WTC11 (cell line): Measurements from ENCODE around the gene PDE6D. TPM values are rescaled to one million over a fixed set of nuclear protein-coding genes. Genes with fewer than 3 reads are reported as not detected.

ENCODE experiments used
- ATAC-seq: fragments of 200-7000 bp; cut with Tn5 transposase; 2 replicates; pipeline ENCODE4 v1.10.0; 2021; ENCODE audit warnings: mild to moderate bottlenecking, moderate library complexity
- CTCF ChIA-PET: fragments of 300-600 bp; sonication (Branson Sonifier 250); formaldehyde crosslinking; loops from one replicate; lab custom pipeline; 2021; ENCODE audit warnings: antibody characterized with exemption; lab: Charles Lee
- POLR2A ChIA-PET: fragments of 350-600 bp; sonication (Branson Sonifier 250); formaldehyde crosslinking; loops from one replicate; lab custom pipeline; 2021; ENCODE audit warnings: antibody characterized with exemption; lab: Charles Lee
- DNase-seq: peaks from one replicate; pipeline ENCODE4 v3.0.0; 2021; ENCODE audit warnings: low spot score
- H3K27ac Mint-ChIP-seq: 2 replicates; pipeline ENCODE4 v1.8.0; 2021; ENCODE audit warnings: mixed read lengths
- H3K27me3 Mint-ChIP-seq: 2 replicates; pipeline ENCODE4 v1.8.0; 2021; ENCODE audit warnings: low read depth, mild to moderate bottlenecking, moderate library complexity, mixed read lengths
- H3K36me3 Mint-ChIP-seq: 2 replicates; pipeline ENCODE4 v1.8.0; 2021; ENCODE audit warnings: mixed read lengths
- H3K4me1 Mint-ChIP-seq: 2 replicates; pipeline ENCODE4 v1.8.0; 2022; ENCODE audit warnings: mixed read lengths
- H3K4me3 Mint-ChIP-seq: 2 replicates; pipeline ENCODE4 v1.8.0; 2021; ENCODE audit warnings: mild to moderate bottlenecking, moderate library complexity, mixed read lengths
- H3K9me3 Mint-ChIP-seq: 2 replicates; pipeline ENCODE4 v1.8.0; 2021; ENCODE audit warnings: mixed read lengths
- EMX1 ChIP-seq: fragments of 250-450 bp; sonication (Bioruptor Pico); IDR thresholded peaks from 2 replicates; pipeline ENCODE4 v1.8.0; 2021; ENCODE audit warnings: mild to moderate bottlenecking
- ESRRA ChIP-seq: sonication (generic); formaldehyde crosslinking; IDR thresholded peaks from 2 replicates; pipeline ENCODE4 v1.8.1; 2022; ENCODE audit warnings: mild to moderate bottlenecking, missing genetic modification reagents, borderline replicate concordance
- FOXP1 ChIP-seq: sonication (generic); formaldehyde crosslinking; IDR thresholded peaks from 2 replicates; pipeline ENCODE4 v1.8.0; 2022; ENCODE audit warnings: missing genetic modification reagents, mild to moderate bottlenecking, moderate library complexity, borderline replicate concordance
- GABPB1 ChIP-seq: sonication (generic); formaldehyde crosslinking; IDR thresholded peaks from 2 replicates; pipeline ENCODE4 v1.8.1; 2023; ENCODE audit warnings: mild to moderate bottlenecking, missing genetic modification reagents
- GRHL2 ChIP-seq: fragments of 250-450 bp; sonication (Bioruptor Pico); IDR thresholded peaks from 2 replicates; pipeline ENCODE4 v1.8.0; 2022; ENCODE audit warnings: mild to moderate bottlenecking, moderate library complexity; ENCODE audit not compliant: insufficient replicate concordance, severe bottlenecking
- GTF2I ChIP-seq: fragments of 250-450 bp; sonication (Bioruptor Pico); conservative IDR thresholded peaks from 2 replicates; pipeline ENCODE4 v1.4.0; 2021; ENCODE audit warnings: mild to moderate bottlenecking
- KAT7 ChIP-seq: sonication (generic); formaldehyde crosslinking; IDR thresholded peaks from 2 replicates; pipeline ENCODE4 v1.8.1; 2023; ENCODE audit warnings: missing genetic modification reagents, mild to moderate bottlenecking, borderline replicate concordance
- MAX ChIP-seq: sonication (generic); formaldehyde crosslinking; IDR thresholded peaks from 2 replicates; pipeline ENCODE4 v1.8.0; 2022; ENCODE audit warnings: mild to moderate bottlenecking, missing genetic modification reagents
- MXD4 ChIP-seq: fragments of 250-450 bp; sonication (Bioruptor Pico); IDR thresholded peaks from 2 replicates; pipeline ENCODE4 v1.8.0; 2021; ENCODE audit warnings: mild to moderate bottlenecking, moderate library complexity, borderline replicate concordance
- NR2C2 ChIP-seq: sonication (generic); formaldehyde crosslinking; IDR thresholded peaks from 2 replicates; pipeline ENCODE4 v1.8.0; 2022; ENCODE audit warnings: mild to moderate bottlenecking, missing genetic modification reagents
- NR3C1 ChIP-seq: sonication (generic); formaldehyde crosslinking; conservative IDR thresholded peaks from 2 replicates; pipeline ENCODE4 v1.8.1; 2023; ENCODE audit warnings: low read depth, mild to moderate bottlenecking, missing genetic modification reagents
- RELA ChIP-seq: sonication (generic); formaldehyde crosslinking; IDR thresholded peaks from 2 replicates; pipeline ENCODE4 v1.8.1; 2022; ENCODE audit warnings: missing genetic modification reagents, mild to moderate bottlenecking, borderline replicate concordance
- RORB ChIP-seq: fragments of 250-450 bp; sonication (Bioruptor Pico); IDR thresholded peaks from 2 replicates; pipeline ENCODE4 v1.9.0; 2021; ENCODE audit warnings: mild to moderate bottlenecking
- ZBTB21 ChIP-seq: sonication (generic); formaldehyde crosslinking; IDR thresholded peaks from 2 replicates; pipeline ENCODE4 v1.8.1; 2023; ENCODE audit warnings: mild to moderate bottlenecking, missing genetic modification reagents, borderline replicate concordance
- ZBTB43 ChIP-seq: sonication (generic); formaldehyde crosslinking; IDR thresholded peaks from 2 replicates; pipeline ENCODE4 v1.8.1; 2023; ENCODE audit warnings: mild to moderate bottlenecking, missing genetic modification reagents
- ZNF138 ChIP-seq: sonication (generic); formaldehyde crosslinking; conservative IDR thresholded peaks from 2 replicates; pipeline ENCODE4 v1.8.1; 2022; ENCODE audit warnings: mild to moderate bottlenecking, moderate library complexity, missing genetic modification reagents
- ZNF219 ChIP-seq: sonication (generic); formaldehyde crosslinking; IDR thresholded peaks from 2 replicates; pipeline ENCODE4 v1.8.0; 2023; ENCODE audit warnings: missing genetic modification reagents, mild to moderate bottlenecking, borderline replicate concordance
- ZNF281 ChIP-seq: sonication (generic); formaldehyde crosslinking; IDR thresholded peaks from 2 replicates; pipeline ENCODE4 v1.8.0; 2023; ENCODE audit warnings: mild to moderate bottlenecking, missing genetic modification reagents
- ZNF425 ChIP-seq: fragments of 250-450 bp; sonication (Bioruptor Pico); conservative IDR thresholded peaks from 2 replicates; pipeline ENCODE4 v1.9.0; 2021; ENCODE audit warnings: mild to moderate bottlenecking
- total RNA-seq: library from RNA; stranded (reverse); gene quantifications from 3 replicates; pipeline ENCODE4 v1.2.3, GENCODE V29; 2021

PDE6D gene
- total RNA-seq, 1 experiment from 2014 or later: 30.2 TPM

GRCh38 chr2:231716666-231717280 lies 64.3 kb downstream of the PDE6D start:
- CTCF ChIA-PET: interaction anchor here (0.7 to 9.7 kb wide), 11 partner anchors 10 to 175 kb away, joined by 3 to 260 read pairs (median 4); partner anchors contain the start of gene COPS7B
- peaks cover 18% of the 10 kb centered on the region for H3K36me3 Mint-ChIP-seq
- peak; percentile 40; the same call in 1 of the 2 replicates for TF ChIP-seq GABPB1 (CRISPR knock-in tag)
- no peak for TF ChIP-seq GTF2I (CRISPR knock-in tag)
- TF ChIP-seq EMX1: no peak
- no peak for TF ChIP-seq NR2C2 (CRISPR knock-in tag)
- H3K4me3 Mint-ChIP-seq: no peak overlapping the region
- DNase-seq: no peak
- POLR2A ChIA-PET: interaction anchor here (0.5 to 3.4 kb wide), 7 partner anchors 9 to 346 kb away, joined by 3 to 44 read pairs (median 3); partner anchors contain the start of gene PTMA
- H3K27ac Mint-ChIP-seq: 0 out of 2 replicates have a peak overlapping the region, but pooled peaks have one; percentile 23
- H3K4me1 Mint-ChIP-seq: peaks cover 27% of the 10 kb centered on the region
- H3K9me3 Mint-ChIP-seq: no peaks in the 10 kb centered on the region
- no peak for ATAC-seq
- H3K27me3 Mint-ChIP-seq: no peaks in the 10 kb centered on the region; the same call in 1 of the 2 replicates

GRCh38 chr2:231715988-231716616 lies 65.0 kb downstream of the PDE6D start:
- ChIA-PET POLR2A (interaction anchor here (0.5 to 5.2 kb wide), 6 partner anchors 8 to 48 kb away, joined by 3 to 61 read pairs (median 8); partner anchors contain the start of gene PTMA), CTCF (interaction anchor here (1.0 to 9.7 kb wide), 11 partner anchors 15 to 103 kb away, joined by 3 to 260 read pairs (median 26); partner anchors contain the start of gene COPS7B)
- TF ChIP-seq ZBTB43 (CRISPR knock-in tag) (no peak), ZNF281 (CRISPR knock-in tag) (no peak), ZNF138 (CRISPR knock-in tag) (no peak), RELA (CRISPR knock-in tag) (no peak), FOXP1 (CRISPR knock-in tag) (no peak), ZBTB21 (CRISPR knock-in tag) (no peak), GRHL2 (CRISPR knock-in tag) (no peak), MAX (CRISPR knock-in tag) (no peak), ESRRA (CRISPR knock-in tag) (no peak), ZNF219 (CRISPR knock-in tag) (no peak), RORB (CRISPR knock-in tag) (no peak)
- no peak overlapping the region for H3K4me3 Mint-ChIP-seq
- peaks cover 33% of the 10 kb centered on the region for H3K4me1 Mint-ChIP-seq
- H3K36me3 Mint-ChIP-seq: peaks cover 24% of the 10 kb centered on the region
- DNase-seq (no peak), ATAC-seq (no peak)
- H3K27me3 Mint-ChIP-seq: no peaks in the 10 kb centered on the region; the same call in 1 of the 2 replicates
- H3K9me3 Mint-ChIP-seq: no peaks in the 10 kb centered on the region
- peak overlapping the region; percentile 98 for H3K27ac Mint-ChIP-seq

GRCh38 chr2:231715499-231715837 lies 65.6 kb downstream of the PDE6D start:
- Mint-ChIP-seq H3K27ac (peak overlapping the region; percentile 98), H3K9me3 (no peaks in the 10 kb centered on the region), H3K36me3 (peaks cover 28% of the 10 kb centered on the region), H3K4me1 (peaks cover 34% of the 10 kb centered on the region), H3K27me3 (no peaks in the 10 kb centered on the region; the same call in 1 of the 2 replicates), H3K4me3 (no peak overlapping the region)
- TF ChIP-seq ESRRA (CRISPR knock-in tag): no peak
- TF ChIP-seq ZNF425 (CRISPR knock-in tag): no peak
- no peak for TF ChIP-seq NR3C1 (CRISPR knock-in tag)
- TF ChIP-seq KAT7 (CRISPR knock-in tag): no peak
- TF ChIP-seq MXD4 (CRISPR knock-in tag): no peak
- ATAC-seq (no peak), DNase-seq (no peak)
- POLR2A ChIA-PET: interaction anchor here (0.5 to 5.2 kb wide), 7 partner anchors 9 to 101 kb away, joined by 3 to 61 read pairs (median 12); no protein-coding TSS in a partner anchor
- CTCF ChIA-PET: interaction anchor here (1.0 to 9.7 kb wide), 16 partner anchors 14 to 785 kb away, joined by 3 to 260 read pairs (median 15); partner anchors contain the start of gene COPS7B
